Vagina (tissue), 2 donors: ENCODE data around the gene RBP5. TPM values are rescaled to one million over a fixed set of nuclear protein-coding genes. Genes with fewer than 3 reads are reported as not detected.

Experiments
- DNase-seq, 2 donors: peaks; one replicate each; pipeline ENCODE4 v3.0.0-alpha.2; 2017; ENCODE audit errors: extremely low spot score in 2 of 2
- H3K27ac ChIP-seq: fragments of 200-600 bp; sonication (generic); one replicate; pipeline ENCODE4 v1.5.1; 2019
- H3K27me3 ChIP-seq: fragments of 200-600 bp; sonication (generic); one replicate; pipeline ENCODE4 v1.5.1; 2019
- H3K36me3 ChIP-seq, 2 donors: fragments of 200-600 bp; sonication (generic); one replicate each; pipeline ENCODE4 v1.5.1; 2017 to 2019
- H3K4me1 ChIP-seq: fragments of 200-600 bp; sonication (generic); one replicate; pipeline ENCODE4 v1.5.1; 2019
- H3K4me3 ChIP-seq, 2 donors: fragments of 200-600 bp; sonication (generic); 1 replicate in 1 of 2; 2 replicates in 1 of 2; pipeline ENCODE4 v1.5.1; 2016 to 2019
- H3K9me3 ChIP-seq: fragments of 200-600 bp; sonication (generic); one replicate; pipeline ENCODE4 v1.5.1; 2019
- CTCF ChIP-seq, 3 experiments: fragments of 450-650 bp in 2 of 3; fragments of 200-600 bp in 1 of 3; sonication (generic) in 1 of 3; IDR thresholded peaks; one replicate each; pipeline ENCODE4 v1.5.1; 2017 to 2019; ENCODE audit warnings: antibody characterized with exemption in 3 of 3, mild to moderate bottlenecking in 2 of 3, moderate library complexity in 2 of 3
- POLR2A ChIP-seq, 2 donors: fragments of 450-650 bp; IDR thresholded peaks; one replicate each; pipeline ENCODE4 v1.6.1; 2017; ENCODE audit warnings: antibody characterized with exemption in 2 of 2, mild to moderate bottlenecking in 2 of 2, moderate library complexity in 2 of 2
- POLR2AphosphoS5 ChIP-seq, 2 donors: sonication (generic); formaldehyde crosslinking; IDR thresholded peaks; one replicate each; pipeline ENCODE4 v1.9.0; 2017; ENCODE audit warnings: antibody characterized with exemption in 2 of 2, mild to moderate bottlenecking in 2 of 2, low read depth in 1 of 2; ENCODE audit not compliant: insufficient read depth in 1 of 2
- intact Hi-C: fragments of 100-400 bp; cut with DNase I; formaldehyde crosslinking; loops from one replicate; pipeline ENCODE4 v1.15.1; 2023
- total RNA-seq: library from RNA; depleted of rRNA; stranded (reverse); fragments of >200 nt; gene quantifications from one replicate; pipeline ENCODE4 v1.2.3, GENCODE V29; 2016

The RBP5 gene
- total RNA-seq, 1 donor from 2014 or later, result 3.7 TPM

GRCh38 chr12:7137908-7138307, 9.2 kb upstream of the RBP5 start:
- no peak for DNase-seq
- H3K36me3 ChIP-seq, result peaks cover 0 to 7% of the 10 kb centered on the region in 2 donors
- intact Hi-C loops, result no loop called here
- no peaks in the 10 kb centered on the region for H3K4me1 ChIP-seq
- H3K27ac ChIP-seq, result no peak overlapping the region
- no peak overlapping the region for H3K4me3 ChIP-seq
- TF ChIP-seq POLR2A (IDR thresholded peaks at IDR 0.05) (no peak), CTCF (IDR thresholded peaks at IDR 0.05) (no peak), POLR2AphosphoS5 (IDR thresholded peaks at IDR 0.05; ENCODE audit: insufficient read depth in 1 of 2, low read depth in 1 of 2) (no peak)
- no peaks in the 10 kb centered on the region for H3K27me3 ChIP-seq
- no peaks in the 10 kb centered on the region for H3K9me3 ChIP-seq

- no peaks in the 10 kb centered on the region for H3K27me3 ChIP-seq
- DNase-seq, result no peak
- H3K27ac ChIP-seq, result no peak overlapping the region
- intact Hi-C loops, result no loop called here
- peaks cover 0 to 6% of the 10 kb centered on the region in 2 donors for H3K36me3 ChIP-seq
- TF ChIP-seq POLR2A (IDR thresholded peaks at IDR 0.05) (no peak), POLR2AphosphoS5 (IDR thresholded peaks at IDR 0.05; ENCODE audit: insufficient read depth in 1 of 2, low read depth in 1 of 2) (no peak), CTCF (IDR thresholded peaks at IDR 0.05) (no peak)
- H3K4me1 ChIP-seq, result no peaks in the 10 kb centered on the region
- H3K4me3 ChIP-seq, result no peak overlapping the region
- H3K9me3 ChIP-seq, result no peaks in the 10 kb centered on the region
These were observed 8.0 kb upstream of the RBP5 start for GRCh38 chr12:7136676-7137075.

GRCh38 chr12:7136071-7136470, 7.4 kb upstream of the RBP5 start:
- TF ChIP-seq POLR2AphosphoS5 (IDR thresholded peaks at IDR 0.05; ENCODE audit: insufficient read depth in 1 of 2, low read depth in 1 of 2), result no peak
- TF ChIP-seq CTCF (IDR thresholded peaks at IDR 0.05), result no peak
- no peak for TF ChIP-seq POLR2A (IDR thresholded peaks at IDR 0.05)
- intact Hi-C loops, result no loop called here
- DNase-seq, result no peak
- Histone ChIP-seq H3K4me1 (peaks cover 4% of the 10 kb centered on the region), H3K9me3 (no peaks in the 10 kb centered on the region), H3K27me3 (no peaks in the 10 kb centered on the region), H3K36me3 (peaks cover 0 to 6% of the 10 kb centered on the region in 2 donors), H3K4me3 (no peak overlapping the region), H3K27ac (no peak overlapping the region)

- Histone ChIP-seq H3K27me3 (no peaks in the 10 kb centered on the region), H3K9me3 (no peaks in the 10 kb centered on the region), H3K36me3 (peaks cover 0 to 6% of the 10 kb centered on the region in 2 donors), H3K4me1 (peaks cover 15% of the 10 kb centered on the region), H3K4me3 (no peak overlapping the region), H3K27ac (no peak overlapping the region)
- intact Hi-C loops, result no loop called here
- DNase-seq, result no peak
- TF ChIP-seq CTCF (IDR thresholded peaks at IDR 0.05) (no peak), POLR2A (IDR thresholded peaks at IDR 0.05) (no peak), POLR2AphosphoS5 (IDR thresholded peaks at IDR 0.05; ENCODE audit: insufficient read depth in 1 of 2, low read depth in 1 of 2) (no peak)
These were observed 5.9 kb upstream of the RBP5 start for GRCh38 chr12:7134396-7135166.

DNA sequence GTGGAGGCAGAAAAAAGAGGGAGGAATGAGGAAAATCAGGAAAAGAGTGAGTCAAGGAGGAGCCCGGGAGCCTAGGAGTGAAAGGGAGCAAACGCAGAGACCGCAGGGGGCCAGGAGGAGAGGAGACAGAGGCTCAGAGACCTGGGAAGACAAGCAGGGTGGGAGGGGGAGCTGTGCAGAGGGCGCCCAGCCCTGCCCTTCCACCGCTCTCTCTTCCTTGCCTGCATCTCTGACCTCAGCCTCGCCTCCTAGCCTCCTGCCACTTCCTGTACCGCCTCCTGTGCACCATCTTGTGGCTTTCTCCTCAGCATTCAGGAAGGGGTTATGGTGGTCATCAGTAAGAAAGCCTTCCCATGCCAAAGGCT, 2.8 kb upstream of the RBP5 start:
- H3K4me3 ChIP-seq, result peak overlapping the region; percentile 64 to 65
- no peak for DNase-seq
- H3K36me3 ChIP-seq, result peaks cover 0 to 6% of the 10 kb centered on the region in 2 donors
- TF ChIP-seq POLR2A (IDR thresholded peaks at IDR 0.05) (no peak), POLR2AphosphoS5 (IDR thresholded peaks at IDR 0.05; ENCODE audit: insufficient read depth in 1 of 2, low read depth in 1 of 2) (no peak), CTCF (IDR thresholded peaks at IDR 0.05) (no peak)
- intact Hi-C loops, result no loop called here
- H3K27ac ChIP-seq, result peak overlapping the region; percentile 87
- H3K4me1 ChIP-seq, result peaks cover 26% of the 10 kb centered on the region
- no peaks in the 10 kb centered on the region for H3K9me3 ChIP-seq
- H3K27me3 ChIP-seq, result no peaks in the 10 kb centered on the region
